GM12801 (cell line): ENCODE measurements around the gene KIF13A.

ENCODE experiments used
- CTCF ChIP-seq: IDR thresholded peaks from one replicate; pipeline ENCODE4 v1.5.1; 2011; ENCODE audit warnings: control low read depth; ENCODE audit not compliant: insufficient read length; ENCODE audit errors: extremely low read depth

Gene KIF13A

GRCh38 chr6:17872908-17873307, 114.5 kb downstream of the KIF13A start:
- no peak for TF ChIP-seq CTCF

- TF ChIP-seq CTCF, result no peak
Observed at GRCh38 chr6:17871836-17872235, 115.6 kb downstream of the KIF13A start.

GRCh38 chr6:17871189-17871519, 116.3 kb downstream of the KIF13A start:
- no peak for TF ChIP-seq CTCF

GRCh38 chr6:17870300-17871188, 116.9 kb downstream of the KIF13A start:
- TF ChIP-seq CTCF, result no peak

- TF ChIP-seq CTCF, result no peak
Observed at GRCh38 chr6:17869753-17870050, 117.7 kb downstream of the KIF13A start.

- no peak for TF ChIP-seq CTCF
Observed at GRCh38 chr6:17869010-17869752, 118.3 kb downstream of the KIF13A start.

- TF ChIP-seq CTCF, result no peak
Observed at GRCh38 chr6:17867880-17868279, 119.6 kb downstream of the KIF13A start.
